GM12878 (cell line): ENCODE results near the gene SMPX. TPM values are rescaled to one million over a fixed set of nuclear protein-coding genes. Genes with fewer than 3 reads are reported as not detected.

Source experiments
- ATAC-seq: fragments of 200-7000 bp; cut with Tn5 transposase; 3 replicates; pipeline ENCODE4 v1.9.1; 2020; ENCODE audit warnings: mild to moderate bottlenecking, moderate library complexity
- BruUV-seq: library from RNA; stranded (reverse); fragments of 400-500 nt; replicated peaks from 2 replicates; lab custom pipeline; 2021; lab: Mats Ljungman, UMichigan
- CTCF ChIA-PET: fragments of 300-600 bp; sonication (Branson Sonifier 250); formaldehyde crosslinking; extraction: SDS; loops from one replicate; lab custom pipeline; 2021; ENCODE audit warnings: inconsistent platforms; lab: Yijun Ruan, JAX
- POLR2A ChIA-PET: fragments of 350-600 bp; formaldehyde crosslinking; extraction: SDS; loops from one replicate; lab custom pipeline; 2021; ENCODE audit warnings: inconsistent platforms; lab: Charles Lee
- RAD21 ChIA-PET: fragments of 300-600 bp; sonication (Branson Sonifier 250); formaldehyde crosslinking; loops from one replicate; lab custom pipeline; 2023; ENCODE audit warnings: antibody characterized with exemption; ENCODE audit not compliant: unreplicated experiment; lab: Charles Lee
- SMC1A ChIA-PET: fragments of 300-600 bp; sonication (Branson Sonifier 250); formaldehyde crosslinking; loops from one replicate; lab custom pipeline; 2023; ENCODE audit not compliant: unreplicated experiment, uncharacterized antibody; lab: Charles Lee
- DNase-seq: peaks from one replicate; pipeline ENCODE4 v3.0.0-alpha.2; 2011; ENCODE audit warnings: low read depth, low spot score
- FAIRE-seq: peaks from 3 replicates; lab custom pipeline; 2011; peaks lifted over from hg19 to GRCh38; lab: Jason Lieb, UNC
- H2AFZ ChIP-seq: 2 replicates; pipeline ENCODE4 v1.6.0; 2011; ENCODE audit warnings: low read depth, low read length, control low read depth; ENCODE audit not compliant: control insufficient read depth
- H3K27ac ChIP-seq: 2 replicates; pipeline ENCODE4 v1.5.1; 2011; ENCODE audit warnings: control low read depth; ENCODE audit not compliant: control insufficient read depth, insufficient read depth
- H3K27me3 ChIP-seq, 2 experiments: replicated peaks in 1 of 2; 2 replicates each; pipeline versions ENCODE4 v1.6.0 to v1.6.1; 2011; ENCODE audit warnings: low read length in 1 of 2; ENCODE audit not compliant: control insufficient read depth in 2 of 2, insufficient read depth in 2 of 2
- H3K36me3 ChIP-seq, 2 experiments: 2 replicates each; pipeline ENCODE4 v1.5.1; 2011; ENCODE audit warnings: low read length in 1 of 2; ENCODE audit not compliant: control insufficient read depth in 2 of 2, insufficient read depth in 2 of 2
- H3K4me1 ChIP-seq: 2 replicates; pipeline ENCODE4 v1.6.1; 2011; ENCODE audit warnings: mild to moderate bottlenecking, low read length, moderate library complexity, mixed read lengths; ENCODE audit not compliant: control insufficient read depth, insufficient read depth
- H3K4me2 ChIP-seq: 2 replicates; pipeline ENCODE4 v1.6.0; 2011; ENCODE audit warnings: control low read depth; ENCODE audit not compliant: control insufficient read depth, insufficient read depth
- H3K4me3 ChIP-seq: fragments of 200-600 bp; sonication (generic); 2 replicates; pipeline ENCODE4 v1.5.1; 2016
- H3K79me2 ChIP-seq: 2 replicates; pipeline ENCODE4 v1.6.0; 2011; ENCODE audit warnings: low read length; ENCODE audit not compliant: control insufficient read depth, insufficient read depth
- H3K9ac ChIP-seq: 2 replicates; pipeline ENCODE4 v1.8.0; 2011; ENCODE audit warnings: low read length, control low read depth, mixed read lengths; ENCODE audit not compliant: control insufficient read depth, insufficient read depth
- H3K9me3 ChIP-seq: replicated peaks from 3 replicates; pipeline ENCODE4 v1.5.1; 2011; ENCODE audit warnings: mild to moderate bottlenecking, low read length; ENCODE audit not compliant: control insufficient read depth, insufficient read depth
- H4K20me1 ChIP-seq: 2 replicates; pipeline ENCODE4 v1.6.0; 2011; ENCODE audit not compliant: control insufficient read depth, insufficient read depth
- E2F8 ChIP-seq: fragments of 450-650 bp; IDR thresholded peaks from 2 replicates; pipeline ENCODE4 v1.6.1; 2018; ENCODE audit warnings: mild to moderate bottlenecking, low read depth, moderate library complexity; ENCODE audit not compliant: partially characterized antibody
- FOS ChIP-seq: IDR thresholded peaks from 3 replicates; pipeline ENCODE4 v1.6.1; 2011; ENCODE audit warnings: borderline replicate concordance; ENCODE audit not compliant: insufficient read length; ENCODE audit errors: extremely low read depth
- GATAD2B ChIP-seq: fragments of 450-650 bp; conservative IDR thresholded peaks from 2 replicates; pipeline ENCODE4 v1.6.1; 2017; ENCODE audit warnings: low read depth, mild to moderate bottlenecking, moderate library complexity
- HDAC6 ChIP-seq: fragments of 200-600 bp; sonication (generic); IDR thresholded peaks from one replicate; pipeline ENCODE4 v1.8.0; 2017; ENCODE audit warnings: antibody characterized with exemption; ENCODE audit not compliant: unreplicated experiment
- IKZF2 ChIP-seq, 2 experiments: fragments of 450-650 bp; IDR thresholded peaks; 2 replicates each; pipeline ENCODE4 v1.6.1; 2017; ENCODE audit warnings: mild to moderate bottlenecking in 2 of 2, moderate library complexity in 2 of 2
- NFYB ChIP-seq: IDR thresholded peaks from 2 replicates; pipeline ENCODE4 v1.6.1; 2011; ENCODE audit warnings: low read depth, mild to moderate bottlenecking, low read length, improper control_type of control experiment, moderate library complexity; ENCODE audit not compliant: insufficient read depth
- NR2C2 ChIP-seq: IDR thresholded peaks from 2 replicates; pipeline ENCODE4 v1.6.1; 2011; ENCODE audit warnings: borderline replicate concordance, low read depth; ENCODE audit not compliant: control insufficient read depth, insufficient read length
- RBBP5 ChIP-seq: fragments of 200-600 bp; sonication (generic); conservative IDR thresholded peaks from 2 replicates; pipeline ENCODE4 v1.6.1; 2016
- SREBF1 ChIP-seq: IDR thresholded peaks from 2 replicates; pipeline ENCODE4 v1.6.1; 2012; ENCODE audit warnings: mild to moderate bottlenecking, low read length
- ZNF217 ChIP-seq: fragments of 450-650 bp; IDR thresholded peaks from 2 replicates; pipeline ENCODE4 v1.6.1; 2017; ENCODE audit warnings: antibody characterized with exemption, mild to moderate bottlenecking
- ZNF274 ChIP-seq: IDR thresholded peaks from one replicate; pipeline ENCODE4 v1.8.0; 2011; ENCODE audit not compliant: insufficient read length, insufficient read depth
- WGBS: methylation state at CpG from one replicate; pipeline ENCODE4 v1.1.6; 2016; ENCODE audit warnings: low lambda C conversion rate; ENCODE audit not compliant: insufficient replicate concordance, insufficient coverage; ENCODE audit errors: missing lambda C conversion rate; 5-methylcytosine and 5-hydroxymethylcytosine counted together
- in situ Hi-C: fragments of 300-500 bp; cut with MboI; formaldehyde crosslinking; loops from 9 replicates; pipeline ENCODE4 v1.14.3; 2018; ENCODE audit warnings: mixed read lengths
- intact Hi-C: fragments of 100-400 bp; cut with micrococcal nuclease; formaldehyde crosslinking; loops from one replicate; pipeline ENCODE4 v1.14.2; 2022; ENCODE audit not compliant: unreplicated experiment
- polyA plus RNA-seq, 11 experiments: library from polyadenylated mRNA; depleted of rRNA in 4 of 11; unstranded in 6 of 11; stranded (reverse) in 5 of 11; fragments of >200 nt; fragmentation: Nextera tagmentation in 4 of 11; fragmentation: Illumina TruSeq in 1 of 11; extraction: Ambion mirVana in 4 of 11; extraction: Trizol in 1 of 11; gene quantifications; 1 replicate in 1 of 11; 2 replicates in 10 of 11; pipeline versions ENCODE4 v1.2.1 to v1.2.3, GENCODE V29; 2011 to 2016; ENCODE audit warnings: inconsistent platforms in 2 of 11, missing spikeins in 2 of 11, low read depth in 1 of 11
- total RNA-seq, 4 experiments: library from RNA; depleted of rRNA in 3 of 4; stranded (reverse); fragments of >200 nt in 3 of 4; fragmentation: Illumina TruSeq in 1 of 4; extraction: Trizol in 1 of 4; gene quantifications; 2 replicates each; pipeline versions ENCODE4 v1.2.1 to v1.2.3, GENCODE V29; 2013 to 2021

The SMPX gene
- total and polyA plus RNA-seq, 10 of the 15 experiments (the other 5 are each of a cell fraction or from before 2014, with no cell fraction given) = 0.08 to 0.09 TPM; not detected in 8

DNA sequence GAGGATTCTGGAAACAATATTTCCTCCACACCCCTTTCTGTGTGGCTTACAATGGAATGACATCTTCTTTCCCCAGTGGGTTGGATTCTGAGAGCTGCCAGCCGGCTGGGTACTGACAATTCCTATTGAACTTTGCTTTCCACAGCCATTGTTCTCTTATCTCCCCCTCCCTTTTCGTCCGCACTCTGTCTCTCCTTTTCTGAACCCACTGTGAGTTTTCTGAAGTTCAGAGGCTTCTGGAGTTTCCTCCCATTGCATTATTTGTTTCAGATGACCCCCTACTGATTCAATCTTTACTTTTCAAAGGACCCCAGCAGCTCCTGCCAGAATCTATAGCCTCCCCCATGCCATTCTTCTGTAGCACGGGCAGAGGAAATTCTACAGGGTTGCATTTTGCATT is 10.4 kb downstream of the SMPX start:
- no peak for TF ChIP-seq ZNF274
- no peak for TF ChIP-seq HDAC6
- TF ChIP-seq SREBF1 = no peak
- TF ChIP-seq IKZF2 (IDR thresholded peaks at IDR 0.05) = no peak
- no peak for TF ChIP-seq NR2C2
- TF ChIP-seq GATAD2B = no peak
- no peak for TF ChIP-seq E2F8
- TF ChIP-seq RBBP5 = no peak
- TF ChIP-seq FOS = no peak
- TF ChIP-seq ZNF217 = no peak
- TF ChIP-seq NFYB = no peak
- TF ChIP-seq, all 136 proteins: peak for 0
- SMC1A ChIA-PET = interaction anchor here (1.3 to 2.0 kb wide), 4 partner anchors 10 to 1226 kb away, joined by 3 to 5 read pairs (median 4); partner anchors contain the start of gene SMPX
- Histone ChIP-seq H3K4me3 (no peak overlapping the region), H4K20me1 (no peaks in the 10 kb centered on the region), H3K9me3 (no peaks in the 10 kb centered on the region), H2AFZ (no peak overlapping the region), H3K4me1 (no peaks in the 10 kb centered on the region), H3K36me3 (no peaks in the 10 kb centered on the region), H3K4me2 (no peak overlapping the region), H3K27ac (no peak overlapping the region), H3K79me2 (no peaks in the 10 kb centered on the region), H3K27me3 (no peaks in the 10 kb centered on the region), H3K9ac (no peak overlapping the region)
- 47% methylated on average over 4 of the region's 4 CpGs for WGBS
- in situ Hi-C loops (no loop called here), intact Hi-C loops (no loop called here)
- RAD21 ChIA-PET = no interaction called here
- CTCF ChIA-PET = interaction anchor here (1.4 to 3.4 kb wide), 6 partner anchors 10 to 1244 kb away, joined by 3 to 27 read pairs (median 13); partner anchors contain the start of gene SMPX
- DNase-seq = no peak
- no peak for FAIRE-seq
- no peak for ATAC-seq
- POLR2A ChIA-PET = no interaction called here
- BruUV-seq = no TSS peak
